Fibroblast of pulmonary artery (primary cell): Measurements from ENCODE around the gene RUNX2.
A peak's percentile ranks its signal among the peaks of the same experiment; 100 is the strongest.

Experiments used
- DNase-seq: peaks from one replicate; pipeline ENCODE4 v3.0.0-alpha.2; 2010; ENCODE audit warnings: low read depth
- H3K4me3 ChIP-seq: replicated peaks from 2 replicates; pipeline ENCODE4 v1.5.1; 2011; ENCODE audit warnings: low read depth, mild to moderate bottlenecking, control low read depth, low read length, moderate library complexity
- CTCF ChIP-seq: IDR thresholded peaks from 2 replicates; pipeline ENCODE4 v1.5.1; 2011; ENCODE audit warnings: mild to moderate bottlenecking, control low read depth, low read length, inconsistent platforms; ENCODE audit errors: missing control alignments

The RUNX2 gene

GRCh38 chr6:45437439-45437815 lies 109.3 kb downstream of the RUNX2 start:
- no peak for TF ChIP-seq CTCF
- peak overlapping the region; percentile 21 for H3K4me3 ChIP-seq
- no peak for DNase-seq

GRCh38 chr6:45438151-45438550 lies 110.0 kb downstream of the RUNX2 start:
- DNase-seq = no peak
- H3K4me3 ChIP-seq = no peak overlapping the region
- TF ChIP-seq CTCF = no peak

GRCh38 chr6:45438849-45439406 lies 110.8 kb downstream of the RUNX2 start:
- no peak overlapping the region for H3K4me3 ChIP-seq
- TF ChIP-seq CTCF = no peak
- peak; percentile 91 for DNase-seq

GRCh38 chr6:45439459-45439858 lies 111.3 kb downstream of the RUNX2 start:
- TF ChIP-seq CTCF = no peak
- H3K4me3 ChIP-seq = no peak overlapping the region
- no peak for DNase-seq

GRCh38 chr6:45439861-45440388 lies 111.8 kb downstream of the RUNX2 start:
- no peak for TF ChIP-seq CTCF
- DNase-seq = no peak

GRCh38 chr6:45441851-45442453 lies 113.8 kb downstream of the RUNX2 start:
- no peak for TF ChIP-seq CTCF
- no peak overlapping the region for H3K4me3 ChIP-seq
- DNase-seq = no peak

More at GRCh38 chr6:45439861-45440388, 111.8 kb downstream of the RUNX2 start:
- no peak overlapping the region for H3K4me3 ChIP-seq

GRCh38 chr6:45442716-45443115 lies 114.6 kb downstream of the RUNX2 start:
- no peak for TF ChIP-seq CTCF
- DNase-seq = no peak
- no peak overlapping the region for H3K4me3 ChIP-seq
